GM19193 (cell line): Measurements from ENCODE around the gene CDX1.

Experiments used
- POLR2A ChIP-seq: IDR thresholded peaks from 4 replicates; pipeline ENCODE4 v1.6.1; 2011; ENCODE audit not compliant: insufficient read depth, insufficient read length; ENCODE audit errors: extremely low read depth

Gene CDX1

GRCh38 chr5:150206779-150207115 lies 40.2 kb downstream of the CDX1 start:
- TF ChIP-seq POLR2A: no peak

GRCh38 chr5:150208187-150209098 lies 41.9 kb downstream of the CDX1 start:
- no peak for TF ChIP-seq POLR2A

- no peak for TF ChIP-seq POLR2A
These were observed 42.6 kb downstream of the CDX1 start for GRCh38 chr5:150209099-150209635.

- TF ChIP-seq POLR2A: no peak
These were observed 44.1 kb downstream of the CDX1 start for GRCh38 chr5:150210644-150211043.

- no peak for TF ChIP-seq POLR2A
These were observed 44.8 kb downstream of the CDX1 start for GRCh38 chr5:150211156-150212030.

- no peak for TF ChIP-seq POLR2A
These were observed 47.0 kb downstream of the CDX1 start for GRCh38 chr5:150213530-150213929.

GRCh38 chr5:150214289-150214688 lies 47.7 kb downstream of the CDX1 start:
- TF ChIP-seq POLR2A: no peak

GRCh38 chr5:150215979-150216944 lies 49.7 kb downstream of the CDX1 start:
- TF ChIP-seq POLR2A: no peak

GRCh38 chr5:150217038-150217437 lies 50.5 kb downstream of the CDX1 start:
- TF ChIP-seq POLR2A: no peak

GRCh38 chr5:150217873-150218692 lies 51.5 kb downstream of the CDX1 start:
- no peak for TF ChIP-seq POLR2A

GRCh38 chr5:150218693-150219035 lies 52.1 kb downstream of the CDX1 start:
- no peak for TF ChIP-seq POLR2A

- no peak for TF ChIP-seq POLR2A
These were observed 52.6 kb downstream of the CDX1 start for GRCh38 chr5:150219142-150219541.

GRCh38 chr5:150219861-150220260 lies 53.3 kb downstream of the CDX1 start:
- TF ChIP-seq POLR2A: no peak

GRCh38 chr5:150221471-150221870 lies 54.9 kb downstream of the CDX1 start:
- TF ChIP-seq POLR2A: no peak
